Measurements from ENCODE around the gene IQGAP2. TPM values are rescaled to one million over a fixed set of nuclear protein-coding genes. Genes with fewer than 3 reads are reported as not detected.

Gene IQGAP2
- total and polyA plus RNA-seq, 2 of the 8 experiments (the other 6 are each of a cell fraction or from before 2014, with no cell fraction given), result 19.7 to 66.0 TPM

- no peaks in the 10 kb centered on the region for H3K23me2 ChIP-seq (ENCODE audit: low read depth, low read length)
- H3K4me2 ChIP-seq (ENCODE audit: insufficient read depth in 1 of 2, low read depth in 2 of 2, low read length in 2 of 2), result peak overlapping the region; percentile 63 to 65
- 46% methylated on average over 14 of the region's 14 CpGs; no CpG with 5 or more reads in 1 of the 2 experiments for whole genome bisulfite sequencing, 2 experiments (ENCODE audit: extremely low coverage in 1 of 2, insufficient coverage in 1 of 2, insufficient read length in 1 of 2, insufficient replicate concordance in 2 of 2, low coverage in 1 of 2, low lambda C conversion rate in 2 of 2, missing lambda C conversion rate in 1 of 2)
- H3K23ac ChIP-seq (ENCODE audit: insufficient read length), result no peak overlapping the region
- peak overlapping the region; percentile 20 for H4K91ac ChIP-seq (replicated peaks; ENCODE audit: insufficient read length, low read length)
- H2BK5ac ChIP-seq (ENCODE audit: low read depth, low read length), result peak overlapping the region; percentile 86
- no peak overlapping the region for H3K14ac ChIP-seq (ENCODE audit: insufficient read length)
- no peaks in the 10 kb centered on the region for H4K20me1 ChIP-seq (replicated peaks in 1 of 2; ENCODE audit: control insufficient read depth in 1 of 2, insufficient read depth in 2 of 2, low read length in 2 of 2)
- no peak overlapping the region; the same call in 1 of the 2 replicates for H2AFZ ChIP-seq (ENCODE audit: low read length)
- no peak for FAIRE-seq
- peak in 1 of 2 experiments; percentile 61 for DNase-seq (ENCODE audit: low read depth in 1 of 2, low spot score in 2 of 2)
- no peaks in the 10 kb centered on the region for H3K36me3 ChIP-seq (ENCODE audit: control insufficient read depth in 2 of 4, insufficient read depth in 4 of 4, low read length in 3 of 4)
- H3K79me2 ChIP-seq (ENCODE audit: control insufficient read depth in 1 of 2, insufficient read depth in 2 of 2, low read length in 2 of 2), result peaks cover 0 to 53% of the 10 kb centered on the region in 2 experiments; a peak in 2 of 4 replicates
- TF ChIP-seq, protein P1, sequence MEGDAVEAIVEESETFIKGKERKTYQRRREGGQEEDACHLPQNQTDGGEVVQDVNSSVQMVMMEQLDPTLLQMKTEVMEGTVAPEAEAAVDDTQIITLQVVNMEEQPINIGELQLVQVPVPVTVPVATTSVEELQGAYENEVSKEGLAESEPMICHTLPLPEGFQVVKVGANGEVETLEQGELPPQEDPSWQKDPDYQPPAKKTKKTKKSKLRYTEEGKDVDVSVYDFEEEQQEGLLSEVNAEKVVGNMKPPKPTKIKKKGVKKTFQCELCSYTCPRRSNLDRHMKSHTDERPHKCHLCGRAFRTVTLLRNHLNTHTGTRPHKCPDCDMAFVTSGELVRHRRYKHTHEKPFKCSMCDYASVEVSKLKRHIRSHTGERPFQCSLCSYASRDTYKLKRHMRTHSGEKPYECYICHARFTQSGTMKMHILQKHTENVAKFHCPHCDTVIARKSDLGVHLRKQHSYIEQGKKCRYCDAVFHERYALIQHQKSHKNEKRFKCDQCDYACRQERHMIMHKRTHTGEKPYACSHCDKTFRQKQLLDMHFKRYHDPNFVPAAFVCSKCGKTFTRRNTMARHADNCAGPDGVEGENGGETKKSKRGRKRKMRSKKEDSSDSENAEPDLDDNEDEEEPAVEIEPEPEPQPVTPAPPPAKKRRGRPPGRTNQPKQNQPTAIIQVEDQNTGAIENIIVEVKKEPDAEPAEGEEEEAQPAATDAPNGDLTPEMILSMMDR (IDR thresholded peaks at IDR 0.05; ENCODE audit: control extremely low read depth in 1 of 3, insufficient read depth in 1 of 3, low read depth in 1 of 3, low read length in 3 of 3), result peak in 2 of 3 experiments; percentile 10 to 18; a peak in 2 of 4 replicates
- peak; percentile 23 for TF ChIP-seq ASH2L (IDR thresholded peaks at IDR 0.05; ENCODE audit: low read length)
- no peak for TF ChIP-seq SP1 (IDR thresholded peaks at IDR 0.05; ENCODE audit: low read depth, low read length)
- TF ChIP-seq HDAC6 (IDR thresholded peaks at IDR 0.05; ENCODE audit: low read depth, low read length), result no peak
- no peak overlapping the region; the same call in 1 of the 2 replicates for H4K8ac ChIP-seq (ENCODE audit: extremely low read depth, insufficient read depth, low read length)
- H3K9me3 ChIP-seq (ENCODE audit: insufficient read depth in 2 of 2, low read depth in 1 of 2, low read length in 1 of 2), result no peaks in the 10 kb centered on the region
- peak overlapping the region; percentile 66; the same call in 1 of the 2 replicates for H2BK15ac ChIP-seq (ENCODE audit: low read length)
- H3K56ac ChIP-seq (replicated peaks; ENCODE audit: insufficient read length, low read depth, low read length), result no peak overlapping the region
- peak overlapping the region; percentile 20 for H2AK5ac ChIP-seq (ENCODE audit: low read depth, low read length)
- H3K18ac ChIP-seq (ENCODE audit: extremely low read depth, low read length), result peak overlapping the region; percentile 52
- H3K79me1 ChIP-seq (ENCODE audit: low read depth, low read length), result peaks cover 11% of the 10 kb centered on the region
- CTCF ChIA-PET (ENCODE audit: partially characterized antibody), result interaction anchor here (0.6 to 2.1 kb wide), 12 partner anchors 11 to 156 kb away, joined by 3 to 5 read pairs (median 3); no protein-coding TSS in a partner anchor
- POLR2A ChIA-PET (ENCODE audit: partially characterized antibody), result interaction anchor here (1.0 to 2.4 kb wide), 6 partner anchors 9 to 121 kb away, joined by 3 to 10 read pairs (median 5); no protein-coding TSS in a partner anchor
- peak overlapping the region; percentile 1 for H3K4ac ChIP-seq (replicated peaks; ENCODE audit: insufficient read length, low read depth, low read length)
- H2BK120ac ChIP-seq (replicated peaks; ENCODE audit: low read depth, low read length), result peak overlapping the region; percentile 96
- peak overlapping the region; percentile 39; the same call in 1 of the 2 replicates for H2BK20ac ChIP-seq (ENCODE audit: low read length)
- peak overlapping the region; percentile 34 for H4K5ac ChIP-seq (ENCODE audit: insufficient read length, low read depth, low read length)
- H3K27ac ChIP-seq (ENCODE audit: low read depth, low read length), result peak overlapping the region; percentile 67; the same call in 1 of the 2 replicates
- peaks cover 18 to 32% (median 29%) of the 10 kb centered on the region in 4 experiments for H3K4me1 ChIP-seq (replicated peaks in 1 of 4; ENCODE audit: control insufficient read depth in 3 of 4, insufficient read depth in 4 of 4, low read length in 3 of 4)
- peak overlapping the region; percentile 77 for H2BK12ac ChIP-seq (ENCODE audit: low read depth, low read length)
- no peaks in the 10 kb centered on the region for H3K27me3 ChIP-seq (replicated peaks in 1 of 4; ENCODE audit: control insufficient read depth in 3 of 4, extremely low read depth in 1 of 4, insufficient read depth in 3 of 4, low read length in 3 of 4)
- H3K9ac ChIP-seq (replicated peaks in 1 of 4; ENCODE audit: extremely low read depth in 1 of 4, low read depth in 3 of 4, low read length in 3 of 4), result no peak overlapping the region
- H3K4me3 ChIP-seq (ENCODE audit: extremely low read depth in 1 of 4, insufficient read depth in 2 of 4, low read depth in 3 of 4, low read length in 4 of 4), result peak overlapping the region in 1 of 4 experiments; percentile 45; a peak in 3 of 8 replicates
Observed at GRCh38 chr5:76427206-76428140, 24.4 kb downstream of the IQGAP2 start.

All from H1 (cell line).